NOMO-1 treated with dmso at 0.1 percent for 144 hours (cell line): ENCODE results near the gene ATOH8.

Experiments
- DNase-seq: peaks from one replicate; lab custom pipeline; 2025; ENCODE audit not compliant: unreplicated experiment; lab: John Stamatoyannopoulos, UW

The ATOH8 gene

GRCh38 chr2:85754313-85755095, 713 bp downstream of the ATOH8 start:
- no peak for DNase-seq

DNA sequence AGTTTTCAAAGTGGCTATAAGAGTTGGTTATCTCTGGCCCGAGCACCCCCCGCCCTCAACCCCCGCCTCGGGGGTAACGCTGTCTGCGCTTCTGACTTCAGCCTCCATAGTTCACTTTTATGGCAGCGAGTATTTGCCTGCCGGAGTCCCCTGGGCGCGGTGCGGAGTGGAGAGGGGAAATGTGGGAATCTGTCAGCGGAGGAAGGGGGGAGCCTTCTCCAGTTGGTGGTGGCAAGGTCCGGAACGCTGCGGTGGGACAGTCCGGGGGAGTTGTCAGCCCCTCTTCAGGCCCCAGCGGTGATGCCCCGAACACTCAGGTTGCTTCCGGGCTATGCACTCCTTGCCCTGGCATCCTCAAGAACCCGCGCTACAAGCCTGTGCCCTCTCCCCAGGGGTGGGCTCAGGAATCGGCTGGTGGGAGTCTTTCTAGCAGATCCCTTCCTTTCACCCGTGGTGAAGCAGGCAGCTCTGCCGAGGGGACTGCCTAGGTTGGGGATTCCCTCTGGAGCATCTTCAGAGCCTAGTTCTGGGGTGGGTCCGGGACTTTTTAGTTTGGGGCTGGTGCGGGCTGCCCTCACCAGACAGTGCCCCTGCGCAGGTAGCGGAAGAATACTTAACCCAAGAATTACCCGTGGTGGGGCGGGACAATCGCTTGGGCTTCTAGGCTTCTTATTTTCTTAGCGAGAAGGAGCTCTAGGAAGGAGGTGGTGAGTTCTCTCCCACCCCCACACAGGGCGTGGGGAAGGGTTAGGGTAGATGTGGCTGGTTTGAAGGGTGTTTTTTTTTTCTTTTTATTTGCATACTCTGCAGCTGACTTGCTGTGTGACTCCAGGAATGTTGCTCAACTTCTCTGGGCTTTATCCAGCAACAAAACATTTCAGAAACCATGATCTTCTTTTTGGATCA, 1.6 kb downstream of the ATOH8 start:
- no peak for DNase-seq

GRCh38 chr2:85756195-85756594, 2.4 kb downstream of the ATOH8 start:
- DNase-seq, result no peak

DNA sequence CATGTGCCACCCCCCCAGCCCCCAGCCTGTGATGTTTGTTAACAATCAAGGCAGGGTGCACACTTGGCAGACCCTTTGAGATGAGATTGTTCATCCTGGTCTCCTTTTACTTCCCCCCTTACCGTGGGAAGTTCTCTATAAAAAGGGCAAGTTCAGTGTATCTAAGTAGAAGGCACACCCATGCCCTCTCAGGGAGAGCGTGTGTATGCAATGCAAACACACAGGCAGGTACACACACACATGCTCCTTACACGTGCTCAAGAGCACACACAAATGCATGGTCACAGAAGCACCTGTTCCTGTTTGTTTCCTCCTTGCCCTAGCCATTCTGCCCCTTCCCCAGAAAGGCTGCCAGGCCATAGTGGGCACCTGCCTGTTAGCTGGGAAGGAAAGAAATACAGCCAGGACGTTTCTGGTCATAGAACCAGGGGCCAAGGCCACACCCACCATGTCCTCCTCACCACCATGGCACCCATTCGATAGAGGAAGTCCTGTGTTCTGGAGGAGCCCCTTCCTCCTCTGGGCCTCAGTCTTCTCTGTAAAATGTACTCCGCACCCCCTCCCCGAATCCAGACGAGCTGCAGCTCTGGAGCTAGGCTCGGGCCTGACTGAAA, 3.1 kb downstream of the ATOH8 start:
- no peak for DNase-seq

DNA sequence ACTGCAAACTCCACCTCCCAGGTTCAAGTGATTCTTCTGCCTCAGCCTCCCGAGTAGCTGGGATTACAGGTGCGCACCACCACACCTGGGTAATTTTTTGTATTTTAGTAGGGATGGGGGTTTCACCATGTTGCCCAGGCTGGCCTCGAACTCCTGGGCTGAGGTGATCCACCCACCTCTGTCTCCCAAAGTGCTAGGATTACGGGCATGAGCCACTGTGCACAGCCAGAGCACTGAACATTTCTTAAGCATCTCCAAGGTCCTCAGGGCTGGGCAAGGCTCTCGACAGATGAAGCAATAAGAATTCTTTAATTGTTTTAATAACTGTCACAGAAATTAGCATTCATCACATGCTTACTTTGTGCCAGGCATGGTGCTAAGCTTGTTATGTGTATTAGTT, 4.1 kb downstream of the ATOH8 start:
- DNase-seq, result no peak

- no peak for DNase-seq
Measured at GRCh38 chr2:85758361-85759256, 4.8 kb downstream of the ATOH8 start.

DNA sequence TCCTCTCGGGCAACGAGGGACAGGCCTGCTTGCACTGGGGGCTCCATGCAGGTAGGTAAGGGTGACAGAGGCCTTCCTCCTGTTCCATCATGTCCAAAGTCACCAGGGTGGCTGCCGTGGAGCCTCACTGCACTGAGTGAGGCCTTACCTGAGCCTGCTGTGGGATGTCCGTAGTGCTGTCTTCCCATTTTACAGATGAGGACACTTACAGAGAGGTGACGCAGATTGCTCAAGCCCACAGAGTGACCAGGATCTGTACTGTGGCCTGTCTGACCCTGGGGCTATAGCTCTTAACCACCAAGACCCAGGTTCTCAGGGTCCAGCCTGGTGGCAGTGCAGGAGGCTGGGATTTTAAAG, 5.4 kb downstream of the ATOH8 start:
- DNase-seq, result no peak

- DNase-seq, result no peak
Measured at GRCh38 chr2:85760371-85760770, 6.6 kb downstream of the ATOH8 start.

GRCh38 chr2:85760872-85761271, 7.1 kb downstream of the ATOH8 start:
- no peak for DNase-seq

GRCh38 chr2:85761512-85761944, 7.7 kb downstream of the ATOH8 start:
- no peak for DNase-seq

GRCh38 chr2:85761946-85762345, 8.2 kb downstream of the ATOH8 start:
- no peak for DNase-seq

GRCh38 chr2:85763132-85763531, 9.3 kb downstream of the ATOH8 start:
- DNase-seq, result no peak

GRCh38 chr2:85763831-85764230, 10.0 kb downstream of the ATOH8 start:
- no peak for DNase-seq

DNA sequence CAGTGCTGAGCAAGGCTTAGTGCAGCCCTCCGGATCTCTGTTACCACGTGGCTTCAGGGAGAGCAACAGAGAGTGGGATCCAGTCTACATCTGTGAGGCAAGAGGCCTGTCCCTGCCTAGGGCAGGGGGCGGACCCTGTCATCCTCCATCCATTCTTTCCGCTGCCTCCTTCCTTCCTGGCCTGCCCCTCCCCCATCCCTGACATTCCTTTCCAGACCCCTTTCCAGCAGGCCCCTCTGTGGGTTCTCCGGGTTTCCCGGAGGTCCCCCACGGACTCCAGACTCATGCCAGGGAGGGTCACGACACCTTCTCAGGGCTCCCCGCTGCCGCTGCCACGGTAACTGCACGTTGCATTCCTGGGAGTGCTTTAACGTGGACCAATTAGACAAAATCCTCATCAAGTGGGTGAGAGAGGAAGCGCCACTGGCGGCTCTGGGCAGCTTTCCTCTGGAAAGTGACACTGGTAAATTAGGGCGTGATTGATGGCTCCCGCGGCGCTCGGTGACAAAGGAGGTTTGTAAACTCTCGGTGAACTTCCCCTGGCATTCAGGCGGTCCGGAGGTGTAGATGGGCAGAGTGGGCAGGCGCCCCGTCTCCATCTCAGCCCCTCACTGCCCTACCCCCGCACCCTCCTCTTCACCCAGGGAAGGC, 11.4 kb downstream of the ATOH8 start:
- peak; percentile 35 for DNase-seq

- no peak for DNase-seq
Measured at GRCh38 chr2:85766229-85766628, 12.4 kb downstream of the ATOH8 start.

DNA sequence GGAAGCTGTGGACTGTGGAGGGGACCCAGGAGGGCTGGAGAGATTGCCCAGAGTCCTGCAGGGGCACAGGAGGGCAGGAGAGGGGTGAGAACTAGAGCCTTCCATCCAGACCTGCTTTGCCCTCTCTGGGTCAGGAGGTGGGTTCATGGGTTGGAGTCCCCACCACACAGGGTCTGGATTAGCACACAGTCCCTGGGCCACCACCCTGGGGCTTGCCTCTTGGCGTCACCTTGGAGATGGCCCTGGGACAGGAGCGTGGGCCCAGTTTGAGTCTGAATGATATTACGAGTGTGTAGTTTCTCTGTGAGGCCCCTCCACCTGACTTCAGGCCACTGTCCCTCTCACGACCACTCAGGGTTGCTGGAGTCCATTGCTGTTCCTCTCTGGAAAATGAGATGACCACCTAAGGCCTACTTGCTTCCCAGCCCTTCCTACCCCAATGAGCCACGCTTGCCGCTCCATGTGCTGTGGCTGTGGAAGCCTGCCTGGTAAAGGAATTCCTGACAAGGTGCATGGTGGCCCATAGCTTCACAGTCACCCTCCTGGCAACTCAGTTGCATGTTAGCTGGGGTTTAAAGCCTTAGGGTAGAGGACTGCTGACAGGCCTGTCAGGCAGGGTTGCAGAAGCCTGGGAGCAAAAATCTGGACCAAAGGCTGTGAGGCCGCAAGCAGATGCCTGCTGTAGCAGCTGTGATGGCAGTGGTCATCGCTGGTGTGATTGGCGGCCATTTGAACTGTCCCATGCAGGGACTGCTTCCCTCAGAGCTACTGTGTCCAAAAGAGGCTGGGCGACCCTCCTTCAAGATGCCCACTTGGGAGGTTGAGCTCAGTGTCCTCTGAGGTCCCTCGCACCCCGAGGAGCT, 14.2 kb downstream of the ATOH8 start:
- no peak for DNase-seq

DNA sequence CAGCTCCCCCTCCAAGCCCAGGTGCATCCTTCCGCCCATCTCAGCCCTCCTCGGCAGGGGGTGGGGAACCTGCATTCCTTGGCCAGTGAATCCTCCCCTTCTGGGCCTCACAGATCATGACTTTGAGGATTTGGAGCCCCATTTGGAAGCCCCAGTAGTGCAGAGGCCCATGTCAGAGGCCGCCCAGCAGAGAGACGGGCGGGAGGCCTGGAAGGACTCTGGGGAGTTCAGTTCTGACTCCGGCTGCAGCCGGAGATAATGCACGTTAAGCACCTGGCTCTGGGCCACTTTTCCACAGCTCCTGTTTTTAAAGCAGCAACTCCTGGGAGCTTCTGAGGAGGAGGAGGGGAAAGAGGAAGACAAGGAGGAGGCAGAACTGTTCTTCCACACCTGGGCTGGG, 14.9 kb downstream of the ATOH8 start:
- no peak for DNase-seq

GRCh38 chr2:85769236-85769982, 15.6 kb downstream of the ATOH8 start:
- no peak for DNase-seq

- no peak for DNase-seq
Measured at GRCh38 chr2:85769983-85770362, 16.2 kb downstream of the ATOH8 start.
